ENCODE measurements around the gene USP32. TPM values are rescaled to one million over a fixed set of nuclear protein-coding genes. Genes with fewer than 3 reads are reported as not detected.

Gene USP32
- total RNA-seq, 1 experiment from 2014 or later = 62.9 TPM

DNA sequence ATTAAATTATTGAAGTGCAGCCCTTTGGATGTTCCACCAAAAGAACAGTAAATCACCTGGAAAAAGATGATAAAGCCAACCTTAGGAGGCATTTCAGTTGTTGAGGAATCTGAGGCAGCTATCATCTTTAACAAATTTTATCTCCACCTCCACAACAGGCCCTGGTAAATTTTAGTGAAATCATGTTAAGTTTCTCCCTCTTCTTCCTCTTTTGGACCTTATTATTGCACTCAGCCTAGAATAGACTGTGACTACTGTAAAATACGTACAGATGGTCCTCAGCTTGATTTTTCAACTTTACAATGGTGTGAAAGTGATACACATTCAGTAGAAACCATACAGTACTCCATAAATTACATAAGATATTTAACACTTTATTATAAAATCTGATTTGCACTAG is 90.3 kb downstream of the USP32 start:
- DNase-seq (ENCODE audit: unreplicated experiment) = no peak
- intact Hi-C loops (cut with micrococcal nuclease) = loop anchor here (10.0 kb wide), 1 partner anchor 93 kb away; the partner anchor contains the start of gene USP32
- Mint-ChIP-seq H3K9me3 (ENCODE audit: unreplicated experiment) (no peaks in the 10 kb centered on the region), H3K36me3 (ENCODE audit: insufficient read depth, unreplicated experiment) (peaks cover 6% of the 10 kb centered on the region), H3K4me3 (ENCODE audit: unreplicated experiment) (no peak overlapping the region), H3K27me3 (ENCODE audit: insufficient read depth, unreplicated experiment) (no peaks in the 10 kb centered on the region), H3K4me1 (ENCODE audit: insufficient read depth, unreplicated experiment) (peaks cover 11% of the 10 kb centered on the region), H3K27ac (ENCODE audit: low read depth, unreplicated experiment) (no peak overlapping the region)
- ChIA-PET CTCF (interaction anchor here (0.6 kb wide), 2 partner anchors 14 to 97 kb away, joined by 3 to 4 read pairs; no protein-coding TSS in a partner anchor), POLR2A (interaction anchor here (1.1 kb wide), 1 partner anchor 17 kb away, joined by 4 read pairs; no protein-coding TSS in a partner anchor)
- no TSS peak for BruUV-seq (replicated peaks)
- TF ChIP-seq, protein P1, sequence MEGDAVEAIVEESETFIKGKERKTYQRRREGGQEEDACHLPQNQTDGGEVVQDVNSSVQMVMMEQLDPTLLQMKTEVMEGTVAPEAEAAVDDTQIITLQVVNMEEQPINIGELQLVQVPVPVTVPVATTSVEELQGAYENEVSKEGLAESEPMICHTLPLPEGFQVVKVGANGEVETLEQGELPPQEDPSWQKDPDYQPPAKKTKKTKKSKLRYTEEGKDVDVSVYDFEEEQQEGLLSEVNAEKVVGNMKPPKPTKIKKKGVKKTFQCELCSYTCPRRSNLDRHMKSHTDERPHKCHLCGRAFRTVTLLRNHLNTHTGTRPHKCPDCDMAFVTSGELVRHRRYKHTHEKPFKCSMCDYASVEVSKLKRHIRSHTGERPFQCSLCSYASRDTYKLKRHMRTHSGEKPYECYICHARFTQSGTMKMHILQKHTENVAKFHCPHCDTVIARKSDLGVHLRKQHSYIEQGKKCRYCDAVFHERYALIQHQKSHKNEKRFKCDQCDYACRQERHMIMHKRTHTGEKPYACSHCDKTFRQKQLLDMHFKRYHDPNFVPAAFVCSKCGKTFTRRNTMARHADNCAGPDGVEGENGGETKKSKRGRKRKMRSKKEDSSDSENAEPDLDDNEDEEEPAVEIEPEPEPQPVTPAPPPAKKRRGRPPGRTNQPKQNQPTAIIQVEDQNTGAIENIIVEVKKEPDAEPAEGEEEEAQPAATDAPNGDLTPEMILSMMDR (IDR thresholded peaks at IDR 0.05; ENCODE audit: unreplicated experiment) = no peak

DNA sequence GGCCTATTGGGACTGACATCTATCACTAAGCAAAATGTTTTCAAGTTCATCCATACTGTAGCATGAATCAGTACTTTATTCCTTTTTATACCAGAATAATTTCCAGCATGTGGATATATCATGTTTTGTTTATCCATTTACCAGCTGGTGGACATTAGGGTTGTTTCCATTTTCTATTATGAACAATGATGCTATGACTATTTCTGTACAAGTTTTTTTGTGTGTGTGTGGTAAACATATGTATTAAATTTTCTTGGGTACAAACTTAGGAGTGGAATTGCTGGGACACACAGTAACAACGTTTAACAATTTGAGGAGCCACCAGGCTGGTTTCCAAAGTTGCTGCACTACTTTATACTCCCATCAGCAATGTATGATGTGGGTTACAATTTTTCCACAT is 91.0 kb downstream of the USP32 start:
- H3K4me3 Mint-ChIP-seq (ENCODE audit: unreplicated experiment) = no peak overlapping the region
- H3K4me1 Mint-ChIP-seq (ENCODE audit: insufficient read depth, unreplicated experiment) = peaks cover 11% of the 10 kb centered on the region
- no peak overlapping the region for H3K27ac Mint-ChIP-seq (ENCODE audit: low read depth, unreplicated experiment)
- H3K36me3 Mint-ChIP-seq (ENCODE audit: insufficient read depth, unreplicated experiment) = peaks cover 10% of the 10 kb centered on the region
- no peaks in the 10 kb centered on the region for H3K27me3 Mint-ChIP-seq (ENCODE audit: insufficient read depth, unreplicated experiment)
- intact Hi-C loops (cut with micrococcal nuclease) = loop anchor here (10.0 kb wide), 1 partner anchor 94 kb away; the partner anchor contains the start of gene USP32
- TF ChIP-seq, protein P1 (IDR thresholded peaks at IDR 0.05; ENCODE audit: unreplicated experiment) = no peak
- no peak for DNase-seq (ENCODE audit: unreplicated experiment)
- no peaks in the 10 kb centered on the region for H3K9me3 Mint-ChIP-seq (ENCODE audit: unreplicated experiment)
- ChIA-PET POLR2A (interaction anchor here (1.1 kb wide), 1 partner anchor 18 kb away, joined by 4 read pairs; no protein-coding TSS in a partner anchor), CTCF (interaction anchor here (0.6 kb wide), 1 partner anchor 98 kb away, joined by 3 read pairs; no protein-coding TSS in a partner anchor)
- TSS peak; percentile 16 for BruUV-seq (replicated peaks)

DNA sequence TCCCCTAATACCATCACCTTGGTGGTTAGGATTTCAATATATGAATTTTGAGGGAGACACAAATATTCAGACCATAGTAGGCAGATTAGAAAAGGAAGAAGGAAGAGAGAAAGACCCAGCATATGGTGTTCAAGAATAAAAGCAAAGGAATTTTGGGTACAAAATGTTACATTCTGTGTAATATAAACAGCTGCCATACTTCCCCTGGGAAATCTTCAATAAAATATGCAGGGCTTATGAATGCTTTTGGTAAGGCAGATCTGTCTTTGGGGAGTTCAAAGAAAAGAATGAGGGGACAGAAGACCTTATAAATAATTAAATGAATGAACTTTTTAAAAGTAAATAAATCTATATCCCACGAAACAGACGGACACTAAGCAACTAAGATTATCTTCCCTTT is 91.9 kb downstream of the USP32 start:
- intact Hi-C loops (cut with micrococcal nuclease) = loop anchor here (10.0 kb wide), 1 partner anchor 95 kb away; the partner anchor contains the start of gene USP32
- Mint-ChIP-seq H3K27me3 (ENCODE audit: insufficient read depth, unreplicated experiment) (no peaks in the 10 kb centered on the region), H3K27ac (ENCODE audit: low read depth, unreplicated experiment) (no peak overlapping the region), H3K36me3 (ENCODE audit: insufficient read depth, unreplicated experiment) (peaks cover 11% of the 10 kb centered on the region), H3K9me3 (ENCODE audit: unreplicated experiment) (no peaks in the 10 kb centered on the region), H3K4me1 (ENCODE audit: insufficient read depth, unreplicated experiment) (peaks cover 8% of the 10 kb centered on the region), H3K4me3 (ENCODE audit: unreplicated experiment) (no peak overlapping the region)
- CTCF ChIA-PET = no interaction called here
- POLR2A ChIA-PET = no interaction called here
- DNase-seq (ENCODE audit: unreplicated experiment) = no peak
- no TSS peak for BruUV-seq (replicated peaks)
- TF ChIP-seq, protein P1 (IDR thresholded peaks at IDR 0.05; ENCODE audit: unreplicated experiment) = no peak

DNA sequence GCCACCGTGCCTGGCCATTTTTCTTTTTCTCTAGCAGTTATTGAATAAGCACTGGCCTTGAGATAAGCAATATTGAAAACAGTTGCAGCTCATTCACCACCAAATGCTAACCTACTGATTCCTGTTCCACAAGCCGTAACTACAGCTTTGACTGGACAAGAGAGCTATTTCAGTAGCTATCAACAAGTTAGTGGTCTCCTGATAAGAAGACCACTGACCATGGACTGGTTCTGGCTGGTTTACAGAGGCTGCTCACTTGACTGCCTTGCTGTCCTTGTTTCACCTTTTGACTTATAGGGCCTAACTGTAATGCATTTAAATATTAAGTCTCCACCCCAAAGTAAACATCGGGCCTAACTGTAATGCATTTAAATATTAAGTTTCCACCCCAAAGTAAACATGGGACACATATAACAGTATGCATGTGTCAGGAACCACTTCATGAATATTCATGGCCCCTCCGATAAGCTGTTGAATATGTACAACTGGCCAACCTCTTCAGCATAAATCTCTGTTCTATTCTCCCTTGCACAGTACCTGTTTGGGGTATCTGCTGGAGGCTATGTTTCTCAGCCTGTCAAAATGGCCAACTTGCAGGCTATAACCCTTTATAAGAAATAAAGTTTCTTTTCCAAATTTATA is 94.1 kb downstream of the USP32 start:
- peaks cover 23% of the 10 kb centered on the region for H3K36me3 Mint-ChIP-seq (ENCODE audit: insufficient read depth, unreplicated experiment)
- ChIA-PET POLR2A (no interaction called here), CTCF (interaction anchor here (0.6 kb wide), 2 partner anchors 111 to 113 kb away, joined by 3 to 4 read pairs; no protein-coding TSS in a partner anchor)
- TF ChIP-seq, protein P1 (IDR thresholded peaks at IDR 0.05; ENCODE audit: unreplicated experiment) = no peak
- H3K4me3 Mint-ChIP-seq (ENCODE audit: unreplicated experiment) = no peak overlapping the region
- no peaks in the 10 kb centered on the region for H3K4me1 Mint-ChIP-seq (ENCODE audit: insufficient read depth, unreplicated experiment)
- DNase-seq (ENCODE audit: unreplicated experiment) = no peak
- BruUV-seq (replicated peaks) = no TSS peak
- H3K9me3 Mint-ChIP-seq (ENCODE audit: unreplicated experiment) = no peaks in the 10 kb centered on the region
- intact Hi-C loops (cut with micrococcal nuclease) = no loop called here
- no peaks in the 10 kb centered on the region for H3K27me3 Mint-ChIP-seq (ENCODE audit: insufficient read depth, unreplicated experiment)
- H3K27ac Mint-ChIP-seq (ENCODE audit: low read depth, unreplicated experiment) = no peak overlapping the region
